GM10847 (cell line): Measurements from ENCODE around the gene TSHZ1.

ENCODE experiments used
- POLR2A ChIP-seq: IDR thresholded peaks from 2 replicates; pipeline ENCODE4 v1.6.1; 2011; ENCODE audit not compliant: insufficient read length; ENCODE audit errors: extremely low read depth

The TSHZ1 gene

GRCh38 chr18:75314606-75315005 lies 104.0 kb downstream of the TSHZ1 start:
- no peak for TF ChIP-seq POLR2A

- TF ChIP-seq POLR2A: no peak
Observed at GRCh38 chr18:75316223-75316622, 105.6 kb downstream of the TSHZ1 start.

GRCh38 chr18:75316826-75317225 lies 106.2 kb downstream of the TSHZ1 start:
- TF ChIP-seq POLR2A: no peak

- TF ChIP-seq POLR2A: no peak
Observed at GRCh38 chr18:75317300-75317699, 106.7 kb downstream of the TSHZ1 start.

DNA sequence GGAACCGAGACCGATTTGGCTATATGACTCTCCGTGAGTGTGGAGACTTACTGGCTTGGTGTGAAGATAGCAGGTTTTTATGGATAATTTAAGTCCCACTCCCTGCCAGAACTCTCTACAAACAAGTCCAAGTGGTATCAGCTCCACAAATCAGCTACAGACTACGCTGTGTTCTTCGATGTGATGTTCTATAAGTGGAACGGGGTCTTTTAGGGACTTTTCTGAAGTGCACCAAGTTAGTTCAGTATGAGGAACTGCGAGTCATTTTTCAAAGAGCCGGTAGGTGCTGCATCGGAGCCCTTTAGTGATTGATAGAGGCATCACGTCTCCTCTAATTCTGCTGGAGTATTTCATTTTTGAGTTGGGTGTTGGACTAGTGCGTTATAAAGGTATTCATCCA lies 107.1 kb downstream of the TSHZ1 start:
- TF ChIP-seq POLR2A: no peak

GRCh38 chr18:75319905-75320304 lies 109.3 kb downstream of the TSHZ1 start:
- no peak for TF ChIP-seq POLR2A

DNA sequence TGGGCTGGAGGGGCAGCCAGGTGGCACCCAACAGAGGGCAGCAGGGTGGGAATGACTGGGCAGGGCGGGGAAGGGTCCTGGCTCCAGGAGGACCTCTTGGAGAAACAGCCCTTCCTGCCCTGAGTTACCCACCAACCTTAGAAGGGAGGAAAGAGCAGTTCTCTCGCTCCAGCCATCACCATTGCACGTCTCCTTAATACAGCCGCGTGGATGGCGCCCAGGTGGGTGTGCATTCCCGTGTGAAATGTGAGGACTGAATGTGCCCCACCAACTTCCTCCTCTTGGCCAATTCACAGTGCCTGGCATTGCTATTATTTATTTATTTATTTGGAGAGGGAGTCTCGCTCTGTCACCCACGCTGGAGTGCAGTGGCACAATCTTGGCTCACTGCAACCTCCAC lies 109.9 kb downstream of the TSHZ1 start:
- no peak for TF ChIP-seq POLR2A

- TF ChIP-seq POLR2A: no peak
Observed at GRCh38 chr18:75321431-75321830, 110.8 kb downstream of the TSHZ1 start.

DNA sequence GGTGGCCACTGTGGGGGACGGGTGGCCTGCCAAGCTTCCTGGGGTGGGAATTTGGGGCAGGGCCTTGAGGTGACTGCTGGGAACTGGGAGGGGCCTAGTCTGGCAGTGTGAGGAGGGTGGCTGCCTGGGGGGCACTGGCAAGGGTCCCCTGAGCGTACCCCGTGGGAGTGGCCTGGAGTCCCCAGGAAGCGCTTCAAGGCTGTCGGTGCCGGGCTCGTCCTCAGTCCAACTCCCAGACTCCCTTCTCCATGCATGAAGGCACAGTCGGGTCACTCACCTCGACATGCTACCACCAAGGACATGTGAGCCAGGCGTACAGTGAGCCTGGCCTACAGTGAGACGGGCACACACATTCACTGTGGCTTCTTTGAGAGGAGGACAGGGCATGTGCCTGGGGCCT lies 111.6 kb downstream of the TSHZ1 start:
- TF ChIP-seq POLR2A: no peak

DNA sequence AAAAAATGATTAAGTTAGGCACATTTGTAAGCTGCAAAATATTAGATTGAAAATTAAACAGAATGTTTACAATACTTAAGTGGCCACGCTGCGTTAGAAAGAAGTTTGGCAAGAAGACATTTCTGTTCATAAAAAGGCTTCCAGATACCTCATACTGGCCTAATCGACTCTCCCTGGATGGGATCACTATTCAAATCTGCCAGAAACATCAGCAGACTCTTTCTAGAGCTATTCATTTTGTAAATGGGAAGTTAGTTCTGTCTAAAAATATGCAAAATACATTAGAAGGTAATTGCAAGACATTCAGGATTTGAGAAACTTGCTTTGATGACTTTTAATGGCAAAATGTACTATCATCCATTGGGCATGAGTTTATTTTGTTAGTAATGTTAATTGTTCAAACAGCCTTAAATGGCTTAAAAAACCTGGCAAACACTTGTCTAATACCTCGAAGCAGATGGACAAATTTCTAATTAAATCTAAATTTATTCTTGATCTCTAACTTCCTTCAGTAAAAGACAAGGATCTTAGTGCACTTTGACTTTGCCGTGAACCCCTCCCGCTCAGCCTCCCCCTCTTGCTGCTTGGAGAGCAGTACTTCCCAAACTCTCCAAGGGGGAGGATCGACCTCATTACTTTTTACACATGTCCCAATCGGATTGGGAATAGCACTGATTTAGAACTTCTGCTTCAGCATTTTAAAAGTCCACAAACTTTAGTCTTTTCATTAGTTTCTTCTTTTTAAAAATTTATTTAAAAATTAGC lies 113.4 kb downstream of the TSHZ1 start:
- TF ChIP-seq POLR2A: no peak

DNA sequence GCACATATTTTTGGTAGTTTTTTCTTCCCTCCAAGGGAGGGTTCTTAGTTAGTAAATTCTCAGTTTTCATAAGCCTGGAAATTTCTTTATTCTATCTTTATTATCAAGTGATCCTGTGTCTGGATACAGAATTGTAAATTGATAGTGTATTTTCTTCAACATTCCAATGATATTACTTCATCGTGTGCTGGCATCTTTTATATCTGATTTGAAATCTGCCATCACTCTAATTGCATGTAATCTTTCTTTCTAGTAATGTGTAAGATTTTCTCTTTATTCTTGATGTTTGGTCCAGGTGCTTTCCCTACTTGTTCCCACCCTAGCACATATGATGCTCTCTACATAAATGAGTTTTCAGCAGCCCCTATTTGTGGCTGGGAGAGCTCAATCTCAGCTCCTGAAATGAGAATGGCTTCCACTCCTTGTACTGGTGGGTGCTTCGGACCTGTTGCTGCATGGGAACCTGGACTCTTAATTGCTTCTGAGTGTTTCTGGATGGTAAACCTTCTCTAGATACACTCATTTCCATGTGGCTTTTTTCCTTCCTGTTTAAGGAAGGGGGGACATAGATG lies 114.2 kb downstream of the TSHZ1 start:
- TF ChIP-seq POLR2A: no peak

- no peak for TF ChIP-seq POLR2A
Observed at GRCh38 chr18:75330308-75330707, 119.7 kb downstream of the TSHZ1 start.

DNA sequence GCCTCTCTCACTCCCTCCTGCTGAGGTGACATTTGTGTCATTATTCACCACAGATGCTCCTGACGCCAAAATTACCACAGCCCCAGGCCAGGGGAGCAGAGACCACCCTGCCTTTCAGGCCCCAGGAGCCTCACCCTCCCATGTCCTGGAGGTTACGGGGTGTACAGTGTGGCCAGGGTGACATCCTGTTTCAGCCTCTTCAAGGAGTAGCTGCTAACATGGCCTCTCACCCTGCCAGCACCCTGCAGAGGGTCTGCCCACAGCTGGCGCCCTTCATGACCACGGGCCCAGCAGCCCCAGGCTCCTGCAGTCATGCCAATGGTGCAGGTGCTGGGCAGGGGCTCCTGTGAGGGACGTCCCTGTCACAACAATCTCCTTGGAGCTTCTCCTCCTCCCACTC lies 124.3 kb downstream of the TSHZ1 start:
- TF ChIP-seq POLR2A: no peak

GRCh38 chr18:75335511-75335910 lies 124.9 kb downstream of the TSHZ1 start:
- TF ChIP-seq POLR2A: no peak

GRCh38 chr18:75336767-75337166 lies 126.2 kb downstream of the TSHZ1 start:
- no peak for TF ChIP-seq POLR2A

DNA sequence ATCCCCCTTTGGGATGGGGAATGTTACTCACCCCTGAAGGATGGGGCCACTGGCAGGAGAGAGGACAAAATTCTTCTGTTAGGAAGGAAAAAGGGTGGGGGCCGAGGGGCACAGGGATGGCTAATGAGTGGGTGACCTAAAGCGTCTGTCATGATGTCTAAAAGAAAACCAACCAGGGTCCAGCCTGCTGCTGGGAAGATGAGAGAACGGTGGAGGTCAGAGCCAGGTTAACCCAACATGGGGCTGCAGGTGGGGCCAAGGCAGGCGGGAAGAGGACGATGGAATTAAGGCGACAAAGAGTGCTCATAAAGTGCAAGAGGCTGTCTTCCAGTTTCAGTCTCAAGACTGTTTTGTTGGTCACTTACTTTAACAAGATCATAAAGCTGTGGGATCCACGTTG lies 126.8 kb downstream of the TSHZ1 start:
- no peak for TF ChIP-seq POLR2A

DNA sequence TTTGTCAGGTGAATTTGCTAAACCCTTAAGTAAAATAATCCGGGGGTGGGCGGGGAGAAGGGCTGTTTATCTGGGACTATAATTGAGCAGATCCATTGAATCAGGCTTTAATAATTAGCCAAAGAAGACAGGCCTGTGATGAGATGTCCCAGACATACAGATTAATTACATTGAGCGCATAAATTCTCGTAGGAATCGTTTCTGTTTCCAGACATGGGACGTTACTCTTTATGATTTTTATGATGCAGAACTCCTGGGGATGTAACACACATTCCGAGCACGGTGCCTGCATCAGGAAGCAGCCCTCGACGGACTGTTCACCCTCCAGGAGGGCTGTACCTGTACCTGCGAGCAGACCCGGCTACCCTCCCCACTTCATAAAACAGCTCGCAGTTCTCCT lies 128.0 kb downstream of the TSHZ1 start:
- TF ChIP-seq POLR2A: no peak
